GM19455 (cell line): ENCODE data around the gene DCPS.
"Not testable (repeated sequence)": the region's sequence is repeated elsewhere in the genome, so short reads cannot be mapped to it uniquely, and the experiment has no call there.

Experiments
- ATAC-seq: cut with Tn5 transposase; IDR thresholded peaks from one replicate; pipeline ENCODE4 v1.9.1; 2021; ENCODE audit not compliant: unreplicated experiment

The DCPS gene

GRCh38 chr11:126357969-126358762 lies 54.3 kb downstream of the DCPS start:
- ATAC-seq: no peak

- no peak for ATAC-seq
Observed at GRCh38 chr11:126358763-126359160, 54.9 kb downstream of the DCPS start.

GRCh38 chr11:126359431-126360048 lies 55.7 kb downstream of the DCPS start:
- no peak for ATAC-seq

- ATAC-seq: no peak
Observed at GRCh38 chr11:126360049-126360446, 56.2 kb downstream of the DCPS start.

GRCh38 chr11:126361400-126361799 lies 57.5 kb downstream of the DCPS start:
- no peak for ATAC-seq

- no peak for ATAC-seq
Observed at GRCh38 chr11:126362879-126363655, 59.2 kb downstream of the DCPS start.

- ATAC-seq: no peak
Observed at GRCh38 chr11:126363706-126364248, 59.9 kb downstream of the DCPS start.

- not testable (repeated sequence) for ATAC-seq
Observed at GRCh38 chr11:126364735-126365134, 60.9 kb downstream of the DCPS start.

GRCh38 chr11:126365508-126365907 lies 61.6 kb downstream of the DCPS start:
- ATAC-seq: not testable (repeated sequence)

GRCh38 chr11:126366064-126366822 lies 62.4 kb downstream of the DCPS start:
- ATAC-seq: no peak

GRCh38 chr11:126366823-126367654 lies 63.2 kb downstream of the DCPS start:
- ATAC-seq: not testable (repeated sequence)

GRCh38 chr11:126367806-126368205 lies 63.9 kb downstream of the DCPS start:
- not testable (repeated sequence) for ATAC-seq

GRCh38 chr11:126368336-126369119 lies 64.7 kb downstream of the DCPS start:
- ATAC-seq: not testable (repeated sequence)

- no peak for ATAC-seq
Observed at GRCh38 chr11:126370016-126370415, 66.2 kb downstream of the DCPS start.

GRCh38 chr11:126371595-126371994 lies 67.7 kb downstream of the DCPS start:
- no peak for ATAC-seq

- not testable (repeated sequence) for ATAC-seq
Observed at GRCh38 chr11:126373389-126374066, 69.7 kb downstream of the DCPS start.

- not testable (repeated sequence) for ATAC-seq
Observed at GRCh38 chr11:126374562-126375300, 70.9 kb downstream of the DCPS start.

- no peak for ATAC-seq
Observed at GRCh38 chr11:126375726-126376125, 71.9 kb downstream of the DCPS start.
